Motor neuron (in vitro differentiated cells): ENCODE measurements around the gene GTF2IRD1. TPM values are rescaled to one million over a fixed set of nuclear protein-coding genes. Genes with fewer than 3 reads are reported as not detected.

Experiments used
- ATAC-seq, 8 experiments: fragments of 200-7000 bp; cut with Tn5 transposase; replicated peaks in 6 of 8; 2 replicates each; pipeline ENCODE4 v1.8.0; 2021; ENCODE audit warnings: mild to moderate bottlenecking in 8 of 8, moderate library complexity in 8 of 8
- H3K27ac ChIP-seq, 2 donors: fragments of 250-450 bp; sonication (Bioruptor Pico); 2 replicates each; pipeline ENCODE4 v1.9.0; 2021; ENCODE audit warnings: antibody characterized with exemption in 2 of 2, mild to moderate bottlenecking in 2 of 2, moderate library complexity in 1 of 2
- H3K4me1 ChIP-seq, 2 donors: fragments of 250-450 bp; sonication (Bioruptor Pico); replicated peaks in 1 of 2; 2 replicates each; pipeline ENCODE4 v1.6.1; 2021; ENCODE audit warnings: antibody characterized with exemption in 2 of 2, mild to moderate bottlenecking in 2 of 2, moderate library complexity in 1 of 2
- H3K4me3 ChIP-seq, 5 donors: fragments of 250-450 bp; sonication (Bioruptor Pico); 2 replicates each; pipeline ENCODE4 v1.9.0; 2021; ENCODE audit warnings: antibody characterized with exemption in 5 of 5, mild to moderate bottlenecking in 5 of 5, moderate library complexity in 4 of 5
- WGBS, 10 experiments: fragments of 450-650 bp; shearing (Covaris generic); methylation state at CpG; one replicate each; pipeline ENCODE4 v1.0.0; 2022; 5-methylcytosine and 5-hydroxymethylcytosine counted together
- in situ Hi-C, 9 experiments: fragments of 400-800 bp; cut with MboI; loops; one replicate each; pipeline ENCODE4 v1.15.0; 2021; ENCODE audit warnings: low sequenced_read_pairs in 9 of 9, low pct_unique_long_range_greater_than_20kb in 2 of 9; ENCODE audit not compliant: unreplicated experiment in 9 of 9
- total RNA-seq, 8 experiments: library from RNA; unstranded; fragments of 300-600 nt; gene quantifications; 2 replicates each; pipeline versions ENCODE4 v1.2.3 to v1.2.4, GENCODE V29; 2022

Gene GTF2IRD1
- total RNA-seq, 8 experiments from 2014 or later: 6.7 to 35.0 (median 24.3) TPM

DNA sequence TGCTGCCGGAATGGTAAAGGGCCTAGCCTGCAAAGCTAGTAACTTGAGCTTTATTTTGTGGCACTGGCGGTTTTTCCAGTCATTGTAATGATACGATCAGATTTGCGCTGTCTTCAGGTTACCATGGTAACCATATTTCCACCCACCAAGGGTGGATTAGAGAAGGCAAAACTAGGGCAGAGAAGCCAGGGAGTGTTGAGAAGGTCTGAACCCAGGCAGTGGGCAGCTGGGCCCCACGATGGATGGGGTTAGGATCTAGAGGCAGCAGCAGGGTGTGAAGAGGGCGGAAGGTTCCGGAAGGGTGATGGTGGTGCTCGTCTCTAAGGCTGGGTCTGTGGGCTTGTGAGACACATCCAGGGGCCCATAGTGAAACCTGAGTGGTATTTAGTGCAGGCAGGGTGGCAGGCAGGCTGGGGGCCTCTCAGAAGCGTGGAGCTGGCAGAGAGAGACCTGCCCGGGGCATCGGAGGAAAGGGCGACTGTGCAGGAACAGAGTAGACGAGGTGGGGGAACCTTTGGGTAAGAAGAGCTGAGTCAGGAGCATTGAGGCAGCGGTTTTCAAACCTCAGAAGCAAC is 115.9 kb downstream of the GTF2IRD1 start:
- ATAC-seq: peak in 4 of 8 experiments; percentile 12 to 27 (median 22)
- in situ Hi-C loops: loop anchor here in 4 of 9 experiments (10.0 to 25.0 kb wide), 3 partner anchors 132 to 157 kb away; no protein-coding TSS in a partner anchor
- Histone ChIP-seq H3K4me1 (peaks cover 5 to 7% of the 10 kb centered on the region in 2 donors), H3K4me3 (no peak overlapping the region), H3K27ac (peak overlapping the region in 1 of 2 donors; percentile 55)
- 68 to 100% (median 90%) methylated on average over 2 to 7 of the region's 14 CpGs; no CpG with 5 or more reads in 2 of the 10 experiments for WGBS, 10 experiments

DNA sequence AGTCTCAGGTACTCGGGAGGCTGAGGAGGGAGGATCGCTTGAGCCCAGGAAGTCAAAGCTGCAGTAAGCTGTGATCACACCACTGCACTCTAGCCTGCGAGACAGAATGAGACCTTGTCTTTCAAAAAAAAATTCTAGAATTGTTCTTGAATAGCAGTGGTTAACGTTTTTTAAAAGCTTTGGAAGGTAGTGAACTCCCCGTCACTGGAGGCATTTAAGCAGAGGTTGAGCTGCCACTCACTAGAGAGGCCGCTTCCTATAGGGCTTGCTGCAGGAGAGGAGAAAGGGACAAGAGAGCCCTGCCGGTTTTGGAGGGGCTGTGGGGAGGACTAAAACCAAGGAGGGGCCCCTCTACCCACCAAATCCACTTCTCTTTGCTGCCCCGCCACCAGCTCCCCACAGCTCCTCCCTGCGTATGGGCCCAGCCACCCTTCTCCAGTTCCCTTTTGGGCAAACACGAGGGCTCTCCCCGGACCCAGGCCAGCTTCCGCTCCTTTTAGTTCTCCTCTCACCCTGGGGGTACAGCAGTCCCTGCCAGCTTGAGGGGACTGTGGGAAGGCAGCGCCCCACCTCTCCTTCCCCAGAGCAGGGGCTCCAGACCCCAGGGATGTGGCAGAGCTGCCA is 116.9 kb downstream of the GTF2IRD1 start:
- Histone ChIP-seq H3K4me1 (peaks cover 5 to 7% of the 10 kb centered on the region in 2 donors), H3K4me3 (no peak overlapping the region), H3K27ac (no peak overlapping the region)
- WGBS, 10 experiments: 80 to 100% (median 97%) methylated on average over 1 to 9 of the region's 13 CpGs; no CpG with 5 or more reads in 4 of the 10 experiments
- in situ Hi-C loops: loop anchor here in 3 of 9 experiments (25.0 kb wide), 2 partner anchors 133 to 158 kb away; no protein-coding TSS in a partner anchor
- no peak for ATAC-seq

DNA sequence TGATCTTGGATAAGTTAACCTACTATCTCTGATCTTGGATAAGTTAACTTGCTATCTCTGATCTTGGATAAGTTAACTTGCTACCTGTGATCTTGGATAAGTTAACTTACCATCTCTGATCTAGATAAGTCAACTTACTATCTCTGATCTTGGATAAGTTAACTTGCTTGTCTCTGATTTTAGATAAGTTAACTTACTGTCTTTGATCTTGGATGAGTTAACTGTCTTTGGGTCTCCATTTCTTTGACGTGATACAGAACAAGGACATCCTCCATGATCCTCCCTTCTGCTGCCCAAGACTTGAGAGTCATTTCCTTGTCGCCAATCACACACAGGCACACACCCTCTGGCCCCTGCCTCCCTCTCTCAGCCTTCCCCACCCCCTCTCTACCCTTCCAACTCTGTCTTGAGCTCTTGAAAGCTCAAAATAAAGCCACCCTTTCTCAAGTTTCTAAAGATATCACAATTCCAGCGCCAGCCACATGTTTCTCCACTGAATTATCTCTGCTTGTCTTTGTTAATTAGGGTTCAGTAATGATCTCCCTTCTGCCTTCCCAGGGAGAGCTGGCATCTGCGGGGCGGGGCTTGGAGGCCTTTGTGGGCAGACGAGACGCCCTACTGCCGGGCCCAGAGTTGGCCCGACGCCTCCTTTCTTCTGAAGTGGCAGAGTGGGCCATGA is 118.7 kb downstream of the GTF2IRD1 start:
- Histone ChIP-seq H3K27ac (no peak overlapping the region), H3K4me3 (no peak overlapping the region), H3K4me1 (peaks cover 5 to 7% of the 10 kb centered on the region in 2 donors)
- ATAC-seq: peak in 2 of 8 experiments; percentile 15 to 40
- in situ Hi-C loops: loop anchor here in 3 of 9 experiments (25.0 kb wide), 2 partner anchors 135 to 160 kb away; no protein-coding TSS in a partner anchor
- 17 to 100% (median 73%) methylated on average over 1 to 3 of the region's 10 CpGs; no CpG with 5 or more reads in 4 of the 10 experiments for WGBS, 10 experiments

DNA sequence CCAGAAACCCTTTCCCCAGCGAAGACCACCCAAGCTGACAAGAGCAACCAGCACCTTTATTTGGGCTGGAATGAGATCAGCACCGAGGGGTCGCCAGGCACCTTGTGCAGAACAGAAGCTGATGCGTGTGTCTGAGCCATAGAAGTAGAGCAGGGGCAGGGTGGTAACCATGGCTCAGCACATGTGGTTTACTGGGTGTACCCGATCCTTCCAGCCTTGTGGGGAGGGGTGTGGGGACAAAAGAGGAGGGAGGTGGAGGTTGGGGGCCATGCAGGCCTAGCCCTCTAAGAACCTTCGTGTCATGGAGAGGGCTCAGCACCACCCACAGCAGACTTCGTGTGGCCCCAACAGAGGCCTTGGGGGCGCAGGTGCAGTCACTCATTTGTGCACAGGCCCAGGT is 119.8 kb downstream of the GTF2IRD1 start:
- peak in 2 of 8 experiments; percentile 18 to 44 for ATAC-seq
- Histone ChIP-seq H3K4me1 (peaks cover 5 to 7% of the 10 kb centered on the region in 2 donors), H3K4me3 (no peak overlapping the region), H3K27ac (no peak overlapping the region)
- in situ Hi-C loops: loop anchor here in 3 of 9 experiments (25.0 kb wide), 2 partner anchors 136 to 161 kb away; no protein-coding TSS in a partner anchor
- 80 to 100% (median 90%) methylated on average over 1 to 2 of the region's 8 CpGs; no CpG with 5 or more reads in 7 of the 10 experiments for whole genome bisulfite sequencing, 10 experiments

DNA sequence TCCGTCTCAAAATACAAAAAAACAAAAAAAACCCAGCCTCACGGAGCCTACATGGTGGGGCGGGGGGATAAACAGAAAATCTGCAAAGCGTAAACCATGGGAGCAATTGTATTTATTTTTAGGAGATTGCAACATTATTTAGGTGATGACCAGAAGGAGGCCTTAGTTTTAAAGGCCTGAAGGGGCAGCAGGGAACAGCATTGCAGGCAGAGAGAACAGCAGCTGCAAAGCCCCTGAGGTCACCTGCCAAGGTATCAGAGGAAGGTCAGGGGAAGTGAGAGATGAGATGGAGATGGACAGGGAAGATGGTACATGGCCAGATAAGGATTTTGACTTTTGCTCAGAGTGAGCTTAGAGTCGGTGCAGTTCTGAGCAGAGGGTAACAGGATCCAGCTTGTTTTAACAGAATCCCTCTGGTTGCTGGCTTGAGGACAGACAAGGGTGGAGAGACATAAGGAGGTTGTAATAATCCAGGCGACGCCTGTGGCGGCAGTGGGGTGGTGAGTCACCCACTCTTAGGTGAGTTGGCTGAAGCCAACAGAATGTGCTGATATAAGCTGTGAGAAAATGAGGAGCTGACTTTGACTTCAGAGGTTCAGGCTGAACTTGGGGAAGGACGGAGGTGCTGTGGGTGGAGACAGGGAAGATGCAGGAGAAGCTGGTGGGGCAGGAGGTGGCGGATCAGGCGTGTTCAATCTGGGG is 121.5 kb downstream of the GTF2IRD1 start:
- Histone ChIP-seq H3K4me1 (no peaks in the 10 kb centered on the region), H3K27ac (no peak overlapping the region), H3K4me3 (no peak overlapping the region)
- 46 to 100% (median 89%) methylated on average over 2 to 11 of the region's 11 CpGs for WGBS, 10 experiments
- in situ Hi-C loops: no loop called here
- peak in 4 of 8 experiments; percentile 22 to 94 (median 58) for ATAC-seq

DNA sequence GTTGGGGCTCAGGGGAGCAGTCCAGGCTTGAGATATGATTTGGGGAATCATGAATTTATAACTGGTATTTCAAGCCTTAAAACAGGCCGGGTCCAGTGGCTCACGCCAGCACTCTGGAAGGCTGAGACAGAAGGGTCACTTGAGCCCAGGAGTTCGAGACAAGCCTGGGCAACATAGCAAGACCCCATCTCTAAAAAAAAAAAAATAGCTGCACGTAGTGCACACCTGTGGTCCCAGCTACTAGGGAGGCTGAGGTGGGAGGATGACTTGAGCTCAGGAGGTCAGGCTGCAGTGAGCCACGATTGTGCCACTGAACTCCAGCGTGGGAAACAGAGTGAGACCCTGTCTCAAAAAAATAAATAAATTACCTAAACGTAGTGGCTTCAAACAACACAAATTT is 122.1 kb downstream of the GTF2IRD1 start:
- no peak overlapping the region for H3K27ac ChIP-seq
- no peak for ATAC-seq
- 80 to 100% (median 92%) methylated on average over 2 to 5 of the region's 7 CpGs; no CpG with 5 or more reads in 4 of the 10 experiments for WGBS, 10 experiments
- H3K4me1 ChIP-seq: no peaks in the 10 kb centered on the region
- in situ Hi-C loops: no loop called here
- H3K4me3 ChIP-seq: no peak overlapping the region

DNA sequence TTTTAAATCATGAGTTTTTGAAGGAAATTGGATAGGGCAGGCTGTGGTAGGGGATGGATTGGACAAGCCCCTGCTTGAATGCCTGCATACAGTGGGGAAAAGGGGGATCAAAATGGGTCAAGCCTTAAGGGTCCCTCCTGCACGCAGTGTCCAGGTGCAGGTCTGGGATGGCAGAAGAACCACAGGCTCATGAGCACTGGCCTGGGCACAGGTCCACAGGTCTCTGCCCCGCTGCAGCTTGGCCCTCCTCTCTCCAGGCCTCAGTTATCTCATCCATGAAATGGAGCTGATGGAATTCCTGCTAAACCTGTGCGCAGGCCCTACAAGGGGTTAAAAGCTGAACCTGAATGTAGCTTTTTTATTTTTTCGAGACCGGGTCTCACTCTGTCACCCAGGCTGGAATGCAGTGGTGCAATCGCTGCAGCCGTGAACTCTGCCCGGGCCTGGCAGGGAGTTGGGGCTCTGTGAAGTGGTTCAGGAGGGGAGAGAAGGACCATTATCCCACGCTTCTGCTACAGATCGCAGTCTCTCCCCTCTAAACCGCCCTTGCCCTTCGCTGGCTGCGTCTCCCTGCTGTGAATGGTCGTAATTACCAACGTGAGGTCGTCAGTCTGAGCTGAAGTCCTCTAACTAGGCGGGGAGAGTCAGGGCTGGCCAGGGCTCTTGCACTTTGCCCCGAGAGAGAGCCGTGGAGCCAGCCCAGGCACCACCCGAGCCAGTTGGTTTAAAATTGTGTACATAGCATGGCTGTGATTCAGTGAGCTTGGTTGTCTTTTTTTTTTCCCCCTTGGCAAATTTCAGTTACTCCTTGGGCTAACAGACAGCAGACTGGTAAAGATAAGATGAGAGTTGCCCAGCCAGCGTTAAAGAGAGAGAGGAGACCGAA is 126.3 kb downstream of the GTF2IRD1 start:
- Histone ChIP-seq H3K4me3 (no peak overlapping the region), H3K4me1 (no peaks in the 10 kb centered on the region), H3K27ac (no peak overlapping the region)
- 10 to 100% (median 58%) methylated on average over 1 to 14 of the region's 22 CpGs; no CpG with 5 or more reads in 2 of the 10 experiments for WGBS, 10 experiments
- peak in 2 of 8 experiments; percentile 14 to 17 for ATAC-seq
- in situ Hi-C loops: no loop called here

DNA sequence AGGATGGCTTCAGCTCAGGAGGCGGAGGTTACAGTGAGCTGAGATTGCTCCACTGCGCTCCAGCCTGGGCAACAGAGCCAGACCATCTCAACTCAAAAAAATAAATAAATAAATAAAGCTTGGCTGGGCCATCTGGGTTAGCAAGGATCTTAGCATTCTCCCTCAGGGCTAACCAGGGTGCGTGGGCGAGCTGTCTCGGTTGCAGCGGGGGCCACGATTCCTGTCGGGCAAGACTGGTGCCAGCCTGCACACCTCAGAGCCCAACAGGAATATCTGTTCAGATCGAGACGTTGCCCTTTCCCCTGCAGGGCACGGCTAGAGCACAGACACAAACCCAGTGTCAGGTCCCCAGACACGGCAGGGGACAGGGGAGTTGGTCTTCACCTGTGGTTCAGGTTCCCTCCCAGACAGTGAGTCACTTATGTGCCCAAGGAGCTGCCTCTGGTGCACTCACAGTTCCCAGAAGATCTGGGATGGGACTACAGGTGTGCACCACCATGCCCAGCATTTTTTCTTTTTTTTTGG is 128.3 kb downstream of the GTF2IRD1 start:
- in situ Hi-C loops: no loop called here
- WGBS, 10 experiments: 78 to 100% (median 83%) methylated on average over 1 to 8 of the region's 12 CpGs; no CpG with 5 or more reads in 4 of the 10 experiments

DNA sequence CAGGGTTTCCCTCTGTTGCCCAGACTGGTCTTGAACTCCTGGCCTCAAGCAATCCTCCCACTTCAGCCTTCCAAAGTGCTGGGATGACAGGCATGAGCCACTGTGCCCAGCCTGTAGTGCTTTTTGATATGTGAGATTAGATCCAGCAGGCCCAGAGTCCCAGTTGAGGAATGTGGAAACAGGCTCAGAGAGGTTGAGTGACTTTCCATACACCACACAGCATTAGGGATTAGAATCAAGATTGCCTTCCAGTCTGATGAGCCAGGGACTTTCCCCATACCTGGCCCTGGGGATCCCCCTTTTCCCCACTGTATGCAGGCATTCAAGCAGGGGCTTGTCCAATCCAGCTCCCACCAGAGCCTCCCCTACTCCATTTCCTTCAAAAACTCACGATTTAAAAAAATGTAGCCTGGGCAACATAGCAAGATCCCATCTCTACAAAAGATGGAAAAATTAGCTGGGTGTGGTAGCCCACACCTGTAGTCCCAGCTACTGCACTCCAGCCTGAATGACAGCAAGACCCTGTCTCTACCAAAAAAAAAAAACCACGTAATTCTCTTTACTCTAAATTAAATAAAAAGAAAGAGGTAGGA is 128.8 kb downstream of the GTF2IRD1 start:
- WGBS, 10 experiments: 43 to 100% (median 92%) methylated on average over 1 to 2 of the region's 2 CpGs; no CpG with 5 or more reads in 1 of the 10 experiments
- H3K4me1 ChIP-seq: peaks cover 5 to 6% of the 10 kb centered on the region in 2 donors
- in situ Hi-C loops: no loop called here
- H3K4me3 ChIP-seq: no peak overlapping the region
- H3K27ac ChIP-seq: no peak overlapping the region
- no peak for ATAC-seq

More for the DNA sequence above, 128.3 kb downstream of the GTF2IRD1 start:
- Histone ChIP-seq H3K4me3 (no peak overlapping the region), H3K4me1 (peaks cover 0 to under 1% of the 10 kb centered on the region in 2 donors), H3K27ac (no peak overlapping the region)
- ATAC-seq: no peak

DNA sequence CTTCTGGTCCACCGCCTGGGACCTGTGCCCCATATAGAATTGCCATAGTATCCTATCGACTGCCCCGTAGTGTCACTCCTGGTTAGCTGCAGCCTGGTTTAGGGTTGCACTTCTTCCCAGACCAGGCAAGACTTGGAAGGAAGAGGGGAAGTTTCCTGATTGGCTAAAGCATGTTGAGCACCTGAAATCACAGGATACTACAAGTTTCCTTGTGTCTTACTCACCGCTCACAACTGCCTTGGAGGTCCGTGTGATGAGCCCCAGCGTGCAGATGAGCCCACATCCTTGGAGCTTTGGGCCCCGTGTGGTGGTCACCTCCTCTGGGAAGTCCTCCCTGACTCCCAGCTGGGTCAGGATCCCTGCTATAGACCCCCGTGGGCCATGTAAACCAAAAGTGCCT is 129.9 kb downstream of the GTF2IRD1 start:
- H3K4me1 ChIP-seq: peaks cover 11 to 13% of the 10 kb centered on the region in 2 donors
- in situ Hi-C loops: no loop called here
- 60 to 100% (median 97%) methylated on average over 1 to 6 of the region's 8 CpGs; no CpG with 5 or more reads in 2 of the 10 experiments for WGBS, 10 experiments
- no peak overlapping the region for H3K27ac ChIP-seq
- no peak for ATAC-seq
- H3K4me3 ChIP-seq: no peak overlapping the region

DNA sequence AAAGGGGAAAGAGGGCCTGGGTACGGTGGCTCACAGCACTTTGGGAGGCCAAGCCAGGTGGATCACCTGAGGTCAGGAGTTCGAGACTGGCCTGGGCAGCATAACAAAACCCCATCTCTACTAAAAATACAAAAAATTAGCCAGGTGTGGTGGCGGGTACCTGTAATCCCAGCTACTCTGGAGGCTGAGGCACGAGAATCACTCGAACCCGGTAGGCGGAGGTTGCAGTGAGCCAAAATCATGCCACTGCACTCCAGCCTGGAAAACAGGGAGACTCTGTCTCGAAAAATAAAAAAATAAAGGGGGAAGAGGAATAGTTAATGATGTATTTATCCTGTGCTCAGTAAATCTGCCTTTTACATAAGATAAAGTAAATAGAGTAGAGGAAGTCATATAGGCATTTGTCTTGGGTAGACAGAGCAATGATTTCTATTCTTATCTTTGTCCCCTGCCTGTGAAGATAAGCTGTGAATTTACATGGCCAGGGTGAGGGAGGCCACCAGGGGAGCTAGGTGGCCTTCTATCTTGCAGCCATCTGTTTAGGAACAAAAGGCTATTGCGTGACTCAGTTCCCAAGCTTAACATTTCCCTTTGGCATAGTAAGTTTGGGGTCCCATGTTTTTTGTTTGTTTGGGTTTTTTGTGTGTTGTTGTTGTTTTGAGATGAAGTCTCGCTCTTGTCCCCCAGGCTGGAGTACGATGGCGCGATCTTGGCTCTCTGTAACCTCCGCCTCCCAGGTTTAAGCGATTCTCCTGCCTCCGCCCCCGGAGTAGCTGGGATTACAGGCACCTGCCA is 130.7 kb downstream of the GTF2IRD1 start:
- in situ Hi-C loops: no loop called here
- Histone ChIP-seq H3K27ac (no peak overlapping the region), H3K4me1 (peaks cover 11 to 13% of the 10 kb centered on the region in 2 donors), H3K4me3 (no peak overlapping the region)
- ATAC-seq: no peak
- 89 to 100% (median 93%) methylated on average over 1 to 13 of the region's 17 CpGs; no CpG with 5 or more reads in 1 of the 10 experiments for WGBS, 10 experiments
